ENCODE results near the gene CDC14A.

DNA sequence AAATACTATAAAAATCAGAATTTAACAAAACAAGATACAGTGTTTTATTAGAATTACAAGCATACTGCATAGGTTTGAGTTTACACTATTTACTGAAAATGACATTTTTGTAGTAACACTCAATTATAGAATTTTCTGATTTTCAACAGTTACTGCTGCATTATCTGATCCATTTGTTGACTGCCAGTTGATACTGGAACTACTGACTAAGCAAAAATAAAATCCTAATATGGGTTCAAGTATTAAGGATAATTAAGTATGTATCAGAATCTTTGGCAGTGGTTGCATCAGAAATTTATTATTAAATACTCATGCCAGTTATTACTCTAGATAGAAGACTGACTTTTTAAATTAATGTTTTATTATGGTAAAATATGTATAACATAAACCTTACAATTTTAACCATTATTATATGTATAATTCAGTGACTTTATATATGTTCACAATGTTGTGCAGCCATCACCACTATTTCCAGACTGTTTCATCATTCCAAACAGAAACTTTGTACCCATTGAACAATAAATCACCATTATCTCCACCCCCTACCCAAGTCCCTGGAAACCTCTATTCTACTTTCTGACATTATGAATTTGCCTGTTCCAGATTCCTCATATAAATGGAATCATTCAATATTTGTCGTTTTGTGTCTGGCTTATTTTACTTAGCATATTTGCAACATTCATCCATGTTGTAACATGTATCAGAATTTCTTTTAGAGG is 127.5 kb downstream of the CDC14A start:
- TF ChIP-seq CTCF (IDR thresholded peaks at IDR 0.05; ENCODE audit: poor library complexity, severe bottlenecking) = no peak
- no peak for TF ChIP-seq POLR2AphosphoS5 (IDR thresholded peaks at IDR 0.05)
